ENCODE measurements around the gene KRT80.

KRT80 gene

DNA sequence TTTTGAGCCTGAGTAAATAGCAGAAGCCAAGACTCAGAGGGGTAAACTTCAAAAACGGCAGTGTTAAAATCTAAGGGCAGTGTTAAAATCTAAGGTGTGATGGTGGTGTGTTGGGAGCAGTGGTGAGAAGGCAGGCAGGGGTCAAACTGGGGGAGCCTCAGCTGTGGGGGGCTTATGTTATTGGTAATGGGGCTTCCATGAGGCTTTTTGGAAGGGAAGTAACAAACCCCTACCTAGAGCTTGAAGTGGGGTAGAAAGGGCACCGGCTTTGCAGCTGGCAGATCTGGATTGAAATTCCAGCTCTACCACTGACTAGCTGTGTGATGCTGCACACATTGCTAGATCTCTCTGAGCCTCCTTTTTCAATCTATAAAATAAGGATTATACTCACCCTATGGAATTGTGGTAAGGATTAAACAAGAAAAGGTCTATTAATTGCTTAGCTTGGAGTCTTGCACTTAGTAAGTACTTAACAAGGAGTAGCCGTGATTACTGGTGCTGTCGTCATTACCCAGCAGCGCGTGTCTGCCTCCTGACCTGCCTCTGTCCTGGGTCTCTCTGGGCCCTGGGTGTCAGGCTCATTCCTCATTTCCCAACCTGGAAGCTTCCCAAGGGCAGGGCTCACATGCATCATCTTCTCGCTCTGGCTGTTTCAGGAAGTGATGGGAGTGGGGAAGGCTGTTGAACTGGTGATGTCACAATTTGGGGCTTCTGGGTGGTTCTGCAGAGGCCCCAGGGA is 18.5 kb upstream of the KRT80 start:
- no peak for DNase-seq

- no peak for DNase-seq
These were observed 17.5 kb upstream of the KRT80 start for GRCh38 chr12:52209321-52209720.

DNA sequence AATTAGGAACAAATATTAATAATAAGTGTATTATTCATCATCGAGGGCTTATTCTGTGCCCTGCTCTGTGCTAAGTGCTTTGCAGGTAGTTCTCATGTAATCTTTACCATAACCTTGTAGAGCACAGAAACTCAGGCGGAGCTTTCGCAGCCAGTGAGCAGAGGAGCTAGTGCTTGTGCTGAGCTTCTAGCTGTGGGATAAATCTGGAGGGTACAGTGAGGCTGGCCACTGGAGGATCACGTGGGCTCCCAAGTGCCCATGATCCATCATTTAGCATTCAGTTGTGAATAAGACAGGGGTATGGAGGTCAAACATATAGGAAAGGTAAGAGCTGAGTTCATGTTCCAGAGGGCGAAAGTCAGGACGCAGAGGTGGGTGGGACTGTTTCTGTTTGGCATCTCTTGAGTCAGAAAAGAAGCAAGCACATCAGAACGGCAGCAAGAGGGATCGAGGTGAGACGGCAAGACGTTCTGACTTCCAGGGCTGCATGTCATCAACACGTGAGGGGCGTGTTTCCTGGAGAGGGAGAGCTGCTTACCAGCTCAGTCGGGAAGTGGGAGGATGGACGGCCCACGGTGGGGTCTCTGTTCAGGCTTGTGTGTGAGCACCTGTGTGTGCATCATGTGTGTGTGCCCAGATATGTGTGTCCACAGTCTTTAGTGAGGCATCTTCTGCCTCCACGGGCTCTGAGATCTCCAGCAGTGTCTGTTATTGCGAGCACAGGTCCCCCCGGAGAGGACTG is 16.8 kb upstream of the KRT80 start:
- DNase-seq = no peak

GRCh38 chr12:52207895-52208294 is 16.1 kb upstream of the KRT80 start:
- DNase-seq = no peak

DNA sequence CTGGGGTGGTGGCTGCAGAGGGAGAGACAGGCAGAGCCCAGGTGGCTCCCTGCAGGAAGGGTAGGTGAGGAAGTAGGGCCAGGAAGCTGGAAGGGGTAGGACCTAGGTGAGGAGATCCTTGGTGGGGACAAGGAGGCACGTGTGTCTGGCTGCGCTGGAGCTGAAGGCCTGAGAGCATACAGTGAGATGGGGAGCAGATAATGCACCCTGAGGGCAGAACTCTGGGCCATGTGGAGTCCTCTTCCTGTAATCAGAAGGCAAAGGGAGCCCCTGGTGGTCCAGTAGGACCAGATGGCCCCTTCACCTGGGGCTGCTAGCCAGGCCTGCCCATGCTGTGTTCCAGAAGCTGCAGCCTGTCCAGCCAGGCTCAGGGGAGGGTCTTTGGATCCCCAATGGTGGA is 15.3 kb upstream of the KRT80 start:
- no peak for DNase-seq

- DNase-seq = no peak
These were observed 14.7 kb upstream of the KRT80 start for GRCh38 chr12:52206304-52207040.

DNA sequence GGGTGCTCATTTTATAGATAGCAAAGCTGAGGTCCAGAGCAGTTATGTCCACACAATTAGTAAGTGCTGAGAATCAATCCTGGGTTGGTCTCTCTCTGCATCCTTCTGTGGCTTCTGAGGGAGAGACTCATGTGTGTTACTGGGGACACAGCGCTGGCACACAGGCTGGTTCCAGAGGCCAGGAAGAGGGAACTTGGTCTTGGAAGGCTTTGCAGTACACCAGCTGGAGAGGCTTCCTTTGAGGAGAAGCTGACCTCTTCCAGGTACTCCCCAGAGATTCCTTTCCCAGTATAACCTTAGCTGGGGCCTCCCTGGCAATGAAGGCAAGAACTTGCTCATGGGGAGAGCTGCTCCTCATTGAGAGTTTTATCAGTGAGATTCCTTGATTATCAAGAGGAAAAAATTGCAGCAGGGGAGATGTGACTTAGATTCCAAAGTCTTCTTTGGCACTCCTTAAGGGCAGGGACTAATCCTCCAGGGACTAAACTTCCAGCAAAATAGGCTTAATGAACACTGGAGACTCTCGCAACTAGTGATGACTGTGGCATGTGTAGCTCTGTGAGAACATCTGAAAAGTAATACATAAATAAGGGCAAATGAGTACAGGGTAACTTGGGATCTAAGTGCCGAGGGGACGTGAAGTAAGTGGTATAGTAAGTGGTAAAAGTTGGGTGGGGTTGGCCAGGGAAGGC is 13.9 kb upstream of the KRT80 start:
- no peak for DNase-seq

- no peak for DNase-seq
These were observed 13.2 kb upstream of the KRT80 start for GRCh38 chr12:52204931-52205505.

DNA sequence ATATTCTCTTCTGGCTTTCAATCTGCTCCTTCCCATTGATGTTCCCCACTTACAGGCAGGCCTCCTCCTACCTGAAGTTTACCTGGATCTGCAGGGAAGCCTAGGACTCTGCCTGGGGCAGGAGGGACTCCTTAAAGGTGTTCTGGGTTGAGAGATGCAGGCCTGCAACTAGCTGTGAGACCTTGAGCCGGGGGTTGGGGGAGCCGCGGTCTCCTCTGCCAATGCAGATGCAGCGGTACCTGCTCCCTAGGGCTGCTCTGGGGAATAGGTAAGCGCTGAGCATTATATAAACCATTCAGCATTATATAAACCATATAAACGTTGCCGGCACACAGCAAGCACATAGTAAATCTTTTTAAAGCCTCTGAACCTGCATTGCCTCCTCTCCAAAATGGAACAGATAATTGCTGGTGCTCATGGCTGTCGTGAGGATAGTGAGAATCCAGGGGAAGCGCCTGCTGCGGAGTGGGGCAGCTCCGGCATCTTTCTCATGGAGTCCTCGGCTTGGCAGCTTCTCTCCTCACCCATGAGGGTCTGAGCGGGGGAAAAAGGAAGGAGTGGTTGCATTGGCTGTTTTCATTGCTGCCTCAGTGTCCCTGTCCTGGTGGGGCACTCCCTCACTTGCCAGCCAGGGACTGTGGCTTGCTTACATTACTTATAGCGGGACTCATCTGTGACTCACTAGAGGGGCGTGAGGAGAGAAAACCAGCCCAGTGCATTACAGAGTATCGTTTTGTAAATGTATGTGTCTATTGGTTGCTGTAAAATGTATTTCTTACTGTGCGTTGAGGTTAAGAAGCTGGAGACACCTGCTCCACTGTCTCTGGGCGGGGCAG is 12.5 kb upstream of the KRT80 start:
- no peak for DNase-seq

DNA sequence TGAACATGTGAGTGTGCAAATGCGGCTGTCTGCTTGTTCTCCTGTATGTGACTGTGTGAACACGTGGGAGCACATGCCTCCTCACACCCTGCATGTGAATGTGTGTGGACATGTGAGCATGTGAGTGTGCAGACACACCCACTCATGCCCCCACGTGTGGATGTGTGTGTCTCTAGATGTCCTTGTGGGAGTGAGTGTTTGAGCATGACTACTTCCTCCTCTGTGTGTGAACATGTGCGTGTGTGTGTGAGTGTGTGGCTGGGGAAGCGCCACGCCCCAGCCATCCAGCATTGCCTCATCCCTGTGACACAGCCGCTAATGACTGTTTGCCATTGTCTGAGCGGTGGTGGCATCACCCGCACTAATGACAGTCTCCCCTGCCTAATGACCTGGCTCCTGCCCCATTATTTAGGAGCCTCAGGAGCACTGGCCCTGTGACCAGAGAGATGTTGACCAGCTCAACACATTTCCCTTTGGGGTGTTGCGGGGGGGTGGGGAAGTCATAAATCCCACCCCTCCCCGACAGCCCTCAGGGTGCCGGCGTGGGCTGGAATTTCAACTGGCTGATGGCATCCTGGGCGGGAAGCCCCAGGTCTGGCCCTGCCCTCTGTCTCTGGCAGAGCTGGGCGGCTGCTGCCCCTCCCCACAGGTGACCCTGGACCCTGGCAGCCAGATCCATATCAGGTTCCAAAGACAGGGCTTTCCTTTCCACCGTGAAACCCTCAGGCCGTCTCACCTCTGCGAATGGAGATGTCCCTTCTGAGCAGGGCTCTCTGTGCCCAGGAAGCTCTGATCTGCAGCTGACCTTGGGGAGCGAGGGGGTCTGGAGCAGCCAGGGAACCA is 11.5 kb upstream of the KRT80 start:
- peak; percentile 35 for DNase-seq

DNA sequence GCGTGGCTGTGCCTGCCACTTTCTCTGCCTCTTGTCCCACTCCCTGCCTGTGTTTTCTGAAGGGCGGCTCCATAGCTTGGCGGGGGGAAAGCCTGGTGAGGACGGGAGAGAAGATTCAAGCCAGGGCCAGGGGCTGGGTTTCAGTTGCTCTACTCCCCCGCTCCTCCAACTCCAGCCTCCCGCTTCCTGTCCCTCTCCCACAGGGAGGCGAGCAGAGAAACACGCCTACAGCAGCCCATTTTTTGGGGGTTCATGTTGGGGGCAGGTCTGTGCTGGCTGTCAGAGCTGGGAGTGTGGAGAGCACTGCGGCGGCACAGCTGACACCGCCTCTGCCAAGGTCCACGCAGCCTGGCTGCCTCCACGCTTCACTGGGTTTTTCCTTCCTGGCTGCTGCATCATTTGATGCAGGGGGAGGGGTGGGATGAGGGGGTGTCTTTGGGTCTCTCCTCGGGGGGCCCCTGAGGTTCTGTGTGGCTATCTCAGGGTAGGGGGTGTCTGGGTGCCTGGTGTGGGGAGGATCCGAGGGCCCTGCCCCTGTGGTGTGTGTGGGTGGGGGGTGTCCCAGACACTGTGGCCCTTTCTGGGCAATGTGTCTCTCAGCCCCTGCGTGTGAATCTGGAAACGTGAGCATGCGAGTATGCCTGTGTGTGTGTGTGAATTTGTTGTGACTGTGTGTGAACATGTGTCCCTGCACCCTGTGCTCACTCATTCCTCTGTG is 10.7 kb upstream of the KRT80 start:
- DNase-seq = no peak

DNA sequence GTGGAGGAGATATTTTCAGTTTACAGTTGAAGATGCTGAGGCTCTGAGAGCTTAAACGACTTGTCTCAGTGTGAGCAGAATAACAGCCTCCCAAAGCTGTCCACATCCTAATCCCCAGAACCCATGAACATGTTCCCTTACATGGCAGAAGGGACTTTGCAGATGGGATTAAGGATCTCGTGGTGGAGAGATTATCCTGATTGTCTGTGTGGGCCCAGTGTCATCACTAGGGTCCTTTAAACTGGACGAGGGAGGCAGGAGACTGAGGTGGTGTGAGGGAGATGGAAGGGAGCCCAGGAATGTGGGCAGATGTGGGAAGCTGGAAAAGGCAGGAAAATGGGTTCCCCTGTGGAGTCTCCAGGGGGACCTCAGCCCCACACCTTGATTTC is 9.6 kb upstream of the KRT80 start:
- no peak for DNase-seq

- no peak for DNase-seq
These were observed 9.1 kb upstream of the KRT80 start for GRCh38 chr12:52200781-52201450.

GRCh38 chr12:52200086-52200780 is 8.4 kb upstream of the KRT80 start:
- DNase-seq = no peak

DNA sequence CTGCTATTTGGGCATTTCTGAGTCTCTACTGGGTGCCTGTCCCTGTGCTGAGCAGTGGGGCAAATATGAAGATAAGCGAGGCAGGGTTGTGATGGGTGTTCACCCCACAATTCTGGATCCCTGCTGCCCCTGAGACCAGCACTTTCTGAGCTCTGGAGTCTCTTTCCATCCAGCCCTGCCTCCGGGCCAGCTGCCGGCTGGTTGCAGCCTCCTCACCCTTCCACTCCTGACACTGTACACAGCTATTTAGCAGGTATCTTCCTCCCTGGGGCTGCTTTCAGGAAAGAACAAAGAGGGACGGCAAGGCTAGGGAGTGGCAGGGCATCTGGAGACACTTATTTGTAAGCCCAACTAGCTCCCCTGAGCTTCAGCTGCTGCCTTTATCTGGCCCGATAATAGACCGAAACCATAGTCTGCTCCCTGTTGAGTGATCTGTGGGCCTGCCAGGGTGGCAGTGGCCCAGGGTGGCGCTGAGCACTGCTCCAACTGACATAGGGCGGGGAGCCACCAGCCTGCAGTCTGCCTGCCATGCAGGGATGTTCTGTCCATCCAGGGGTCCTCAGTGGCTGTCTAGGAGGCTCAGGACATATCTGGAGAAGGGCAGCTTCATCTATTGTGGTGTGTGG is 7.6 kb upstream of the KRT80 start:
- no peak for DNase-seq

GRCh38 chr12:52198454-52199215 is 6.8 kb upstream of the KRT80 start:
- DNase-seq = no peak

DNA sequence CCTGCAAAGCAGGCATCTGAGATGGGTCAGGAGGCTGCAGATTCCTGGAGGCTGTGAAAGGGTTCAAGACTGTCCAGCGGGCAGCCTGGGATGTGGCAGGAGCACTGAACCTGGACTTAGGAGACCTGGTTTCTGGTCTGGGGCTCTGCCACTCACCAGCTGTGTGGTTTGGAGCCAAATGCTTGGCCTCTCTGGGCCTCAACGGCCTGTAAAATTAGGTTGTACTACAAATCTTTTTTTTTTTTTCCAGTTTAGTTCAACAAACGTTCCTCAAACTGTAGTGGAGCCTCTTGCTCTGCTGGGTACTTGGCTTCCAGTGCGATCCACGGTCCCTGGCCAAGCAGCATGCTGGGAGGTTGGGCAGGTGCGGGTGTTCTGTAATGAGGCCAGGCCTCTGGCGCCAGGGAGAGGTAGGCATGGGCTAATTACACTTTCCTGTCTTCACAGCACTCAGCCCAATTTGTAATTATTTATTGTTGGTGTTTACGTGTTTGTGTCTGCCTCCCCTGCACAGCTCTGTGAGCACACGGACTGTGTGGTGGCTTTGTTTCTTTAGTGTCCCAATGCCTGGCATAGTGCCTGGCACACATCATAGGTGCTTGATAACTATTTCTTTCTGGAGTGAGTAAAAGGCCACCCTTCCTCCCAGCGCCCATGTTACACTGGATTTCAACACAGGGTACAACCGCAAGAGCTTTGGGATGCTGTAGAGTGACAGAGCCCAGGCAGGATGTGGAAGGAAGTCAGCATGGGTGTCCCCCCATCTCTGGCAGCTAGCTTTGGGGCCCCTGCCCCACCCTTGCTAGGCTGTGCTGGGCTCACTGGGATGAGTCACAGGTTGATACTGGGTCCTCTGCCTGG is 5.8 kb upstream of the KRT80 start:
- DNase-seq = no peak
